H4 (cell line): Measurements from ENCODE around the gene DLX5. TPM values are rescaled to one million over a fixed set of nuclear protein-coding genes. Genes with fewer than 3 reads are reported as not detected.

Experiments
- DNase-seq: peaks from one replicate; pipeline ENCODE4 v3.0.0-alpha.2; 2015; ENCODE audit warnings: low spot score
- total RNA-seq: library from RNA; depleted of rRNA; stranded (reverse); fragments of >200 nt; shearing (Covaris generic); gene quantifications from 2 replicates; pipeline ENCODE4 v1.2.3, GENCODE V29; 2014; rRNA removed

The DLX5 gene
- total RNA-seq, 1 experiment from 2014 or later = 0.35 TPM

DNA sequence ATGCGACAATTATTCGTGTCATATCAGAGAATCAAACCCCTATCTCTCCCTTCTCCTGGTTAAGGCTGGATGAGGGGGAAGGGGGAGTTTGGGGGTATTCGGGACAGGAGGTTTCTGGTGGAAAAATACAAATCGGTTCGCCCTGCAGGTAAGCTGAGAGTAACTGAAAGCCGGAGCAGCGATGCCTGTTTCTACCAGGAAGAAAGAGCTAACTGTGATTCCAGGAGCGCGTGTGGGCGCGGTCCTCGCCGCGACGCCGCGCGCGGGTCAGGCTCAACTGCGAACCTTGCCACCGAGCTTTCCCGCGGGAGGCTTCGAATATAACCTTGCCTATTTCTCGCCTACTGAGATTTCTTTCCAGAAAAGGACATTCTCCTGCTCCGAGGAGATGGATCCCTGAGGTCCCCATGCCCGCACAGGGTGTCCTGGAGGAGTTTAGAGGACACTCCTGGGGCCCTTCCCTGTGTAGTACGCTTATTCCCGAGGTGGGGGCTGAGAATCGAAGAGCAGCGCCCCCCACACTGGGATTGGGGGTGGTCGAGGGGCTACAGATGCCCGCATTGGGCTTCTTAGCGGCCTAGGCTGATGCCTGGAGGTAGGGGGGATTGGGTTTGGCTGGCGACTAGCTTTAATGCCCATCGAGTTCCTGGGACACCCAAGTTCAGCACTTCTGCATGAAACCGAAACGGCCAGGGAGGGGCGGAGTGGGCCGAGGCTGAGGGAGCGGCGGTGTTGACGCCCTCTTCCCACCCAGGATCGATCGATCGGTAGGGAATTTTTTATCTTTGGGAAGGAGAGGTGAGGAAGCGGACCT is 32.2 kb downstream of the DLX5 start:
- no peak for DNase-seq

- no peak for DNase-seq
Measured at GRCh38 chr7:96991546-96992191, 33.0 kb downstream of the DLX5 start.

DNA sequence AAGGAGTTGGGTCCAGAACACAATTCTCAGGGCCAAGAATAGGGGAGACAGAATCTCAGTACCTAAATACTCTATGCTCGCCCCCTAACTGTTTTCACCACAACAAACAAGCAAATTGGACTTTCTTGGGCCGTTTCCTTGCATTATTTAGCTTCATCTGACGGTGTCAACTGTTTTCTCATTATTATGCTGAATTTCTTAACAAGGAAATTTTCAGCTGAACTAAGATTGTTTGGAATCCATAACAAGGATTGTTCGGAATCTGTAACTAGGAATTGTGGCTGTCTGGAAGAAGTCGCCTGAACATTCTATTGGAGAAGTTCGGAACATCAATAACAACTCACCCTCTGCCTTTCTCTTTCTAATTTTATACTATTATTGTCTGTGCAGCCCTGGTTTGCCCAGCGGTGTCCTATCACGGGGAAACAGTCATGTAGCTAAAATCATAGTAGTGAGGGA is 34.7 kb downstream of the DLX5 start:
- no peak for DNase-seq

DNA sequence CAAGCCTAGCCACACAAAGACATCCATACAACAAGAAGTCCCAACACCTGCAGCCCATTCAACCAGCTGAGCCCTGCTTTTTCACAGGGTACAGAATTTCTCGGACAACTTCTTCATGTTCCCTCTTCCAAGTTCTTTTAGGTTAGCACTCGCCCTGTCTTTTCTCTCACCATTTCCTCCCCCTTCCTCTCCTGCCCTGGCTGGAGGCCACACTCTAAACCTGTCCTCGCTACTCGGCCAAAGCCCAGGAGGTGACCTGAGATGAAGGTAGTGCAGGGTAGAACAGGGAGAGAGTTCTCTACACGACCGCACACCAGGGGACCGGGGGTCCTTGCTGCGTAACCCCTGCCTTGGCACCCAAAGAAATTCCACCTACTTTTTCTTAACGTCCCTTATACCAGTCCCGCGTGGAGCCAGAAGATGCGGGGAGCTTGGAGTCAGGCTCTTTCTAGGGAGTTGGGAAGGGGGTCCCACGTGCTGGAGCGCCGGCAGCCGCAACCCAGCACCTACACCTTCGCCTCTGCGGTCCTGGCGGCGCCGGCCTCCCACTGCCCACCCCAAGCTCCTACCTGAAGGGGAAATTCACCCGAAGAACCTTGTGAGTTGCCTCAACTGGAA is 35.3 kb downstream of the DLX5 start:
- DNase-seq = no peak

- no peak for DNase-seq
Measured at GRCh38 chr7:96987719-96988118, 36.9 kb downstream of the DLX5 start.

GRCh38 chr7:96986901-96987300 is 37.7 kb downstream of the DLX5 start:
- no peak for DNase-seq

DNA sequence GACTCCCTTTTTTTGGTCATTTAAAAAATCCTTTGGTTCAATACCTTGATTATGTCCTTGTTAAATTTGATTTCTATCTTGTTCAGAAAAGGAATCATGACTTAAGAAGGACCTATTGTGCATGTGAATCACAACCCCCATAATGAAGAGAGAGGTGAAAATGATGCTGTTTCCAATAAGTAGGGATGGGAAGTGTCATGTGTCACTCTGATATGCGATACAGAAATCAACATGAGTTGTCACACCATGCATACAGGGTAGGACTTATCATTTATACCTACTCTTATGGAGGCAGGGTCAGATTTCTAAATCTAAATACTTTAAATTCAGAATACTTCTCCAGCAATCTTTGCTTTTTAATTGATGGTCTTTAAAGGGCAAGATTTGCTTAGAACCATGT is 38.6 kb downstream of the DLX5 start:
- no peak for DNase-seq

DNA sequence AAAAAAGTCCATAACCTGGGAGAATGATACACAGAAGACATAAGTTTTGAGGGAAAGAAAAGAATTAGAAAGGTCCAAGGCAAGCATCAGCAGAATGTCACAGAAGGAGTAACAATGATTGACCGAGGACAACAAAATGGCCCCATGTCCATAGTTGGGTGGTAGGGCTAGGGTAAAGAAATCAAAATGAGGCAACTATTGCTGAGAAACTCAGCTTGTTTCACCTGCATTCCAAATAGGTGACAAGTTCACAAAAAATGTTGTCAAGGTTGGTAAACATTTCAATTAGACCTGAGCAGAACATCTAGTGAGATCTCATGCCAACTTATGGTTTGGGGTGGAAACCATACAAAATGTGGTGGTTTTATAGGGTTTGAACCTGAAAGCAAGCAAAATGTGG is 42.0 kb downstream of the DLX5 start:
- DNase-seq = no peak

DNA sequence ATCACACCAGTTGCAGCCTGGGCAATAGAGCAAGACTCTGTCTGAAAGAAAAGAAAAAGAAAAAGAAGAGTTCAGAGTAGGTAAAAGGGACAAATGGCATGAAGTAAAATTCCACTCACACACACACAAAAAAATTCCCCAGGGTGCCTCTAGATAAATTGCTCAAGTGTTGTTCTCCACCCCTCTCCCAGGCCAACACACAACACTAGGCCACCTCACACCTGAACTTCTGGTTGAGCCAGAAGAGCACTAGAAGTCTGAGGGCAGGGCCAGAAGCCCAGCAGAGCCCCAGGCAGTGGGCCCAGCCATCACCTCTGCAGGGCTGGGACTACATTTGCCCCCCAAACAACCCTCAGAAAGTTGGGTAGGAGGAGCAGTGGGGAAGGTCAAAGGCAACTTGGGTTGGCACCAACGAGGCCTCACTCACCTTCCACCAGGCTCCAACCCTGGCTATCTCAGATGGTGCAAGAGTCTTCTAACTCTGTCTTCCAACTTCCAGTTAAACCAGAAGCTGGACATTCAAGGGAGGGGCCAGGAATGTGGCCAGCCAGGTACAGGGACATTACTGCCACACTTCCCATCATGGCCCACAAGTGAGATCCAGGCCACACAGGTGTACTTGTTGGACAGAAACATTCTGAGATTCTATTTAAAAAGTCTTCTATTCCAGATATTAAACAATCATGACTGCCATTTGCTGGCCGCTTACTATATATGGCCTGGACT is 44.9 kb downstream of the DLX5 start:
- DNase-seq = no peak

DNA sequence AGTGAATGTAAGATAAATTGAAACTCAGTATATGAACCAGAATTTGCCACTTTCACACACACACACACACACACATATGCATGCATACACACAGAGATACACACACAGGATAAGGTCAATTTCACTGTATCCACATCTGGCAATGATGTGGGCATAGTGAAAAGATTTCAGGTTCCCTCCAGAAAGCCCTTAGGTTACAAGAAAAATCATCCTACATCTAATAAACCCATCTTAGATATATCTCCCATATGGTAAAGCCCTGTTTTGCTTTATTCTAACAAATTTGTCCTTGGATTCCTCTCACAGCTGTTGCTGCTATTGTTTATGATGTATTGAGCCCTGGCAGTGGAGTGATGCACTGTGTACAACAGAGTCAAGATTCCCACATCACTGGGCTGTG is 47.2 kb downstream of the DLX5 start:
- DNase-seq = no peak

- no peak for DNase-seq
Measured at GRCh38 chr7:96976106-96976505, 48.5 kb downstream of the DLX5 start.

DNA sequence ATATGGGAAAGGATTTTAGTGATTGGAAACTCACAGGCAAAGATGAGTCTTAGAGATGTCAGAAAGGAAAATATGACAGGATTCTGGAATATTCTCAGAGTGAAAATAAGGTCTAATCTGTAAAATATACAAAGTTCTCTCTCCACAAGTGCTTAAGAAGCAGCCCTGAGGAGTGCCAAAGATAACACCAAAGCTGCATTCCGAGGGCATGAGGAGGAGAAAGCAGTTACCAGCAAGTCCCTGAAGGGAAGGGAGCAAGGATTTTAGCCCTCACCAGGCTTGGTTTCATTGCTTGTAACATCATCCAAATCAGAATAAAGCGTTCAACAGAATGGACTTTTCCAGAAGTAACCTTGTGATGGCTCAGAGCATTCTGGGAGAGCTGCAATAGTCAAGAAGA is 50.6 kb downstream of the DLX5 start:
- DNase-seq = no peak

DNA sequence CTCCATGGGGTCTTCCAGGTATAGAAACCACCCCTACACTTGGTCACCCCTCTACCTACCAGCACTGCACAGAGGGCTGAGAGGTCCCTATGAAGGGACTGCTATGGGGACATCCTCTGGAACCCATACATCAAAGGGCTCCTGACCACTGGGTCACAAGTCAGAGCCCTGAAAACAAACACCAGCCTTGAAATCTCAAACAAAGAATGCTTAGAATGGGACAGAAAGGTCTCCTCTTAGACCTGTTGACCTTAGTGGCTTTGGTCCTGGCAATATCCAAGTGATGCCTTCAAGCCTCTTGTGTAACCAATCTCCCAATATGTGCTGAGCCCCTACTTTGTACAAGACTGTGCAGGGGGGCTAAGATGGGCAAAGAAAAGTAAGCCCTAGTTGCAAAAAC is 53.9 kb downstream of the DLX5 start:
- DNase-seq = no peak

Other genes with a start within 250 kb of the DLX5 start
- 1.7 and 5.3 TPM in 2 replicates for gene DLX6, start 19.3 kb downstream of the DLX5 start, total RNA-seq
- gene SDHAF3, start 92.9 kb upstream of the DLX5 start, total RNA-seq = 48.2 and 62.1 TPM in 2 replicates